Activated T-cell treated with anti-CD3 and anti-CD28 coated beads for 48 hours (primary cell): Measurements from ENCODE around the gene SNX1.

Experiments used
- DNase-seq: peaks from one replicate; pipeline ENCODE4 v3.0.0-alpha.2; 2020; ENCODE audit warnings: low read depth

SNX1 gene

DNA sequence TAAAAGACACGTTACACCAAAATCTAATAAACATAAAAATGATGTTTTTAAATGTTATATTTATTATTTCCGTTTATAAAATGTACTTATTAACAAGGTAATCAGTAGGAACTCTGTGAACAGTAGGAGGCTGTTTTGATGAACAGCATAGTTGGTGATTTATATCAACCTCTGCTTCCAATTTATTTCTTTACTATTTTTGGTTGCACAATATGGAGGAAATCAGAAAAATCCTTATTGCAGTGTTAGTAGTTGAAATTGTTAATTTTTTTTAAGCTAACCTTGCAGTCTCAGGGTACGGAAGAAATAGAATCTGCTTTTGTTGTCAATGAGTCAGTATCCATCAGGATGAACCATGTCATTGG is 50.7 kb downstream of the SNX1 start:
- DNase-seq, result no peak

DNA sequence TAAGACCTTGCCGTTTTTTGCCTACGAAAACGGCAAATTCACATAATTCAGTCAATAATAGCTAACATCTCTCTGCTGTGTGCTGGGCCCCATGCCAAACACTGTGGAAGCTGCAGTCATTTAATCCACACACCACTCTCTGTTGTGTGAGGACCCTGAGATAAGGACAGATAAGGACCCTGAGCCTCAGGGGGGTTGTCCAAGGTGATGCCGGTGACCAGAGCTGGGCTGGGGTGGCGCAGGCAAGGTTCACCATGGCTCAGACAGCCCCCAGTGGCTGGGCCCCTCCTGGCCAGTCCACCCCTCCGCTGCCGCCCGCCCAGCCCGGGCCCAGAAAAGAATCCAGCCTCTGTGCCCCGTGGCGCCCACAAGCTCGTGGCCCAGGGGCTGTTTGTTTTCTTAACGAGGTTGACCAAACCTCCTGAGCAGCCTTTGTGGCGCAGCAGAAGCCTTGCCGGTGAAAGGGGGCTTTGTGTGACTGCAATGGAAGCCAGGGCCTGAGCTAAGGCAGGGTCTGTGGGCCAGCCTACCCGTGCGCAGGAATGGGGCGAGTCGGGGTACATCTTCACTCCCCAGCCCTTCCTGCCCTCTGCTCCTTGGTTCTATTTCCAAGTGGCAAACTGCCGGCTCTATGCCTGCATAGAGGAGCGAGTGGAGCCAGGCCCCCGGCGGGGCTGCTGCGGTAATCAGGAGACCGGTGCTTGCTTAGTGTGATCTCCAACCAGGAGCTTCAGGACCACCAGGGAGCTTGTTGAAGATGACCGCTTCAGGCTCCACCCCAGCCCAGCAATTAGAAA is 51.3 kb downstream of the SNX1 start:
- no peak for DNase-seq

DNA sequence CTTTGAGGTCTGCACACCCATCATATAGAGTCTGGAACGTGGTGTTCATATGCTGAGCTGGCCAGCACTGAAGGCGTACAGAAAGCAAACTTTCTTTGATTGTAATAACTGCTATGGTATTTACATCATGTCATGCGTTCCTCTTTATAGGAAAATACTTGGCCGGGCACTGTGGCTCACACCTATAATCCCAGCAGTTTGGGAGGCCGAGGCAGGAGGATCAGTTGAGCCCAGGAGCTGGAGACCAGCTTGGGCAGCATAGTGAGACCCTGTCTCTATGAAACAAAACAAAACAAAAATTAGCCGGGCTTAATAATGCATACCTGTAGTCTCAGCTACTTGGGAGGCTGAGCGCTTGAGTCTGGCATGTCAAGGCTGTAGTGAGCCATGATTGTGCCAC is 52.4 kb downstream of the SNX1 start:
- DNase-seq, result no peak

DNA sequence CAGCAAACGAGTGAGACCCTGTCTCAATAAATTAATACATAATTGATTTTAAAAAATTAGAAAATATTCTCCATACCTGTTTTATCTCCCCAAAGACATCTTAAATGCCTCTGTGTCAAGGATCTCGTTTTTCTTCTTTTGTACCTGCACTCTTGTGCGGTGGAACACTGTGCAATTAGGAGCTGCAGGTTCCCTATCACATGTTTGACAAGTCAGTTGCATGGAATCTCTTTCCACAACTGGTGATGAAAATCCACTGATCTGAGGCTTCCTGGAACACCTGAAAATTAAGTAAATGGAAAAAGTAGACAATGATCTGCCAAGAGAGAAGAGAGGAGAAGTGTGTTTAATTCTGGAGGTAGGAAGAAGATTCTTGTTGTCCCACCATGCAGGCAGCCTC is 52.8 kb downstream of the SNX1 start:
- DNase-seq, result no peak

DNA sequence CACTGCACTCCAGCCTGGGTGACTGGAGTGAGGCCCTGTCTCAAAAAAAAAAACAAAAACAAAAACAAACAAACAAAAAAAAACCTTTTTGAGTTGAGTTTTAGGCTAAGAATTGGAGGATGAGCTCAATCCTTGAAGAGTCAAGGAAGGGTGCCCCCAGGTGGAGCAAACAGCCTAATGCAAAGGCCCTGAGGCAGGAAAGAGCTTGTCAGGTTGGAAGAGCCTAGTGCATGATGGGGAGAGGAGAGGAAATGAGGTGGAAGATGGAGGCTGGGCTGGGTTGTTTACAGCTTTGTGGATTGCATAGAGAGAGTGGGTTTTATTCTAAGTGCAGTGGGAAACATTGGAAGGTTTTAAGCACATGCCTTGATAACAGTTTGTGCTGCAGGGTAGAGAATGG is 53.6 kb downstream of the SNX1 start:
- DNase-seq, result no peak

DNA sequence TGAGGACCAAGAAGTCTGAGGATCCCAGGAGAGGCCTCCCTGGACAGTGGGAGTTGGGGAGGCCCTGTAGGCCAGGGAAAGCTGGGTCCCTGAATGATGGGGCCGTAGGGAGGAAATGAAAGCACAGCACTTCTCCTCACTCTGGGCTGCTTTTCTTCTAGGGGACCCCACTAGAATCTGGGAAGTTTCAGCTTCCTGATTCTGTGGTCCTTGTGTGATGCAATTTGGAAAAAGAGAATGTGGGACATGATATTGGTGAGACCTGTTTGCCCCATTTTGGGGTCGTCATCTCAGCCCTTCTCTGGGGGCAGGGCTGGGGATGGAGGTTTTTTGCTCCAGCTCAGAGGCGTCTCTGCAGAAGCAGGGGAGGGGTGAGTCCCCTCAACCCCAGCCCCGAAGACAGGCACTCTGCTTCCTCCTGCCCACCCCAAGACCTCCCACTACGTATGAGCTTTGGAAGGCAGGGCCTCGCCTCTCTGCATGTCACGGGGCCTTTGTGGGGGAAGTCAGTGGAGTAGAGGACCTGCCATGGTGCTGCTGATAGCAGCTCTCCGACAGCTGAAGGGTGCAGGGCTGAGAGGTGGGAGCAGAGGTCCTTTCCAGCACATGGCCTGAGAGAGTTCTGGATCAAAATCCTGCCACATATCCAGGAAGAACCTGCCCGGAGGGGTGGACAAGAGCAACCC is 54.3 kb downstream of the SNX1 start:
- DNase-seq, result no peak

DNA sequence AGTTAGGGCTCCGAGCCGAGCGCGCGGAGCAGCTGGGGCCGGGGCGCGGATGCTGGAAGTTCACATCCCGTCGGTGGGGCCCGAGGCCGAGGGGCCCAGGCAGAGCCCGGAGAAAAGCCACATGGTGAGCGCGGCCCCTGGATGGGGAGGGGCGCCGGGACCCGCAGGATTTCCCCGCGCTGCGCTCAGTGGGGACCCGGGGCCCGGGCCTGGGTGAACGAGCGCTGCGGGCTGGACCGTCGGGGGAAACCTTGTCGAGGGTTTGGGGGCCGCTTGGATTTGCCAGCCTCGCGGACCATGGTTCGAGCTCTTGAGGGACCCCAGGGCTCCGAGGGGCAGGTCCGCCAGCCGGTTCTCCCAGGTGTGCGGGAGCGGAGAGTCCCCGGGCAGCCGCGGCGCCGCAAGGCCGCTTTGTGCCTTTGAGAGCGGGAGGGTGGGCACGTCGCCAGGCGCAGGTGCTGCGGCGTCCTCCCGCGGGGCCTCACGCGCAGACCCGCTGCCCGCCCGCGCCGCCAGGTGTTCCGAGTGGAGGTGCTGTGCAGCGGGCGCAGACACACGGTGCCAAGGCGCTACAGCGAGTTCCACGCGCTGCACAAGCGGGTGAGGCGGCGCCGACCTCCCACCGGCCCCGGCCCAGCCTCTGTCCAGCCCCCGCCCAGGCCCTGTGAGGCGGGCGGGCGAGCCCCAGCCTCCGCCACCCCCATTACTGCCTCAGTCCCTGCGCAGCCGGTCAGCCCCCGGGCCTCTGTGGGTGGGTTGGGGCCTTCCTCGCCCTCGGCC is 56.1 kb downstream of the SNX1 start, which contains the start of gene SNX22:
SNX22 (plus strand) TSS at position 5 of the 780 bp plus-strand sequence; CDS start at position 50, 45 bp downstream.
- no peak for DNase-seq

DNA sequence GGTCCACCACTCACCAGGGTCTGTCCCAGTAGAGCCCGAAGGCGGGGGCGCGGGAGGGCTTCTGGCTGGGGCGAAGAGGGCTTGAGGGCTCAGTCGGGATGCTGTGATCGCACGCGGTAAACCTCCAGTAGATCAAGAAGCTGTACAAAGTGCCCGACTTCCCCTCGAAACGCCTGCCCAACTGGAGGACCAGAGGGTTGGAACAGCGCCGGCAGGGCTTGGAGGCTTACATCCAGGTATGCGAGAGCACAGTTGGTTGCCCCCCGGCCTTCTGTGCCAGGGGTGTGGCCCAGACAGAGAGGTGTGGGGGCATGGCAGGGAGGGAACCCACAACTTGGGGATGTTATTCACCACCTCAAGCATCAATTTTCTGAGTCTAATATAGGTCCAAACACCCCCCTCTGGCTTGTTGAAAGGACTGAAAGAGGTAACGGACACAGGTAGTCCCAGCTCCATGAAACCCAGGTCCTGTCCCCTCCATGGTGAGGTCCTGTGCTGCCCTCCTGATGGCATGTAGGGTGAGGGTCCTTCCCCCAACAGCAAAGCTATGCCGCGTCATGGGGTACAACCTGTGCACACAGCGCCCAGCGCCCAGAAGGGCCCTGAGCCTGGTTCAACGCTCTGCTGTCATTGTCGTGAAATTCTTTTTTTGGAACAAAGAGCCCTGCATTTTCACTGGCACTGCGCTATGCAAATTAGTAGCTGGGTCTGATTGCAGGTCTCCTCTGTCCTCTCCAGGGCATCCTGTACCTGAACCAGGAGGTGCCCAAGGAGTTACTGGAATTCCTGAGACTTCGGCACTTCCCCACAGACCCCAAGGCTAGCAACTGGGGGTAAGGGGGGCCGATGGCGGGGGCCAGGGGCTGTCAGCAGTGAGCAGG is 57.0 kb downstream of the SNX1 start:
- no peak for DNase-seq

DNA sequence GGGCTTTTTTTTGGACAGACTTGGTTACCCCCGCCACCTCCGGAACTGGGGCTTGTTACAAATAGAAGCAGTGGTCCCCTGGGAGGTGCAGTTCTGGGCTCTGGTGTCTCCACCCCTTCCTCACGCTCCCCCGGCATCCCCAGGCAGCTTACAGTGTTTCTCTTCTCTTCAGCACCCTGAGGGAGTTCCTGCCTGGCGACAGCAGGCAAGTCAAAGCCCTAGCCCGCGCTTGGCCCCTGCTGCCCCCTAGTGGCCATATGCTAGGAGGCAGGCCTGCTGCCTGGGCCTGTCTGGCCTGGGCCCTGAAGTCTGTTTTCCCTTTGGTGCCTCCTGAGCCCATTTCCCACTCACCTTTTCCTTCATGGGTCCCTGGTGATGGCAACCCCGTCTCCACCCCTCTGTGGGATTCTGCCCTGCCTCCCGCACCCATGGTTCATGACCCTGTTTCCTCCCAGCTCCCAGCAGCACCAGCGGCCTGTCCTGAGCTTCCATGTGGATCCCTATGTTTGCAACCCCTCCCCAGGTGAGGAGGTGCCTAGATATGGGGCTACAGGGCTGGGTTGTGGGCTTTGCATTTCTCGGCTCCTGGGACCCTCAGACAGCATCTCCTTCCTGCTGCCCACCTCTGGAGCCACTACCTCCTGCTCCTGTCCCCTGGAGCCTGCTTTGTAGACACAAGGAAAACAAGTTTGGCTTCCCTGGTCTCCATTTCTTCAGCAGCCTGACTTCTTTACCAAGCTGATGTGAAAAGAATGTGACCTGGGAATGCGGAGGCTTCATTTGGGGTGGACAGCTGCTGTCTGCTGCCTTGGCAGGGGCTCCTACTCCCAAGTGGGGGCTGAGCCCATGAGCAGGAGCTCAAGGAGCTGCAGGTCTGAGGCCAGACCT is 57.9 kb downstream of the SNX1 start:
- DNase-seq, result peak; percentile 87

DNA sequence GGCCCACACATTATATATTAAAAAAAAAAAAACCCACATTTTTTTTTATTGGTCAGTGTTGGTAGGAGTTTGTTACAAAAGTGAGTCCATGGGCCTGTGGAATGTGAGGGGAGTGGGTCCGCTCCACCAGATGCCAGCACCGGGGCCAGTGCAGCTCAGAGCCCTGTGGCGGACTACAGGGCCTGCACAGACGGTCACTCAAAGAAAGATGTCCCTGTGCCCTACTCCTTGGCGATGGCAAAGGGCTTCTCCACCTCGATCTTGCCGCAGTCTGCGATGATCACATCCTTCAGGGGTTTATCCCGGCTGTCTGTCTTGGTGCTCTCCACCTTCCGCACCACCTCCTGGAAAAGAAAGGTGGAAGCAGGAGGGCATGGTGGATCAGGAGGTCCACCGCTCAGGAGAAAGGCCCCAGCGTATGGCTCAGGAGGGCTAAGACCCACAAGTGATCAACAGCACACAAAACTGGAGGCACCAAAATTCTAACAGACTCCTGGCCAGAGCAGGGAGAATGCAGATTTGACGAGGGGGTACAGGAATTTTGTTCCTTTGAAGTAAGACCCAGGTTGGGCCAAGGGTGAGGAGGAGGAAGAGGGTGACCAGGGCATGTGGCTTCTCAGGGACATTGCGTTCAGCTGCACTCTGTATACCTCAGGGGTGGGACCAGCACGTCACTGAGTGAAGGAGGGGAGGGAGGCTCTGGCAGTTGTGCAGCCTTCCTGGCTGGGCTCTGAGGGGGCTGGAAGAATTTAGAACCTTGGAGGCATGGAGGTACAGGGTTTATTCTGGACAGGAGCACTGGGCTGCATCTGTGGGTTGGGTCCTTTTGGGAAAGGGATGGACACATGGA is 60.2 kb downstream of the SNX1 start:
- DNase-seq, result no peak

DNA sequence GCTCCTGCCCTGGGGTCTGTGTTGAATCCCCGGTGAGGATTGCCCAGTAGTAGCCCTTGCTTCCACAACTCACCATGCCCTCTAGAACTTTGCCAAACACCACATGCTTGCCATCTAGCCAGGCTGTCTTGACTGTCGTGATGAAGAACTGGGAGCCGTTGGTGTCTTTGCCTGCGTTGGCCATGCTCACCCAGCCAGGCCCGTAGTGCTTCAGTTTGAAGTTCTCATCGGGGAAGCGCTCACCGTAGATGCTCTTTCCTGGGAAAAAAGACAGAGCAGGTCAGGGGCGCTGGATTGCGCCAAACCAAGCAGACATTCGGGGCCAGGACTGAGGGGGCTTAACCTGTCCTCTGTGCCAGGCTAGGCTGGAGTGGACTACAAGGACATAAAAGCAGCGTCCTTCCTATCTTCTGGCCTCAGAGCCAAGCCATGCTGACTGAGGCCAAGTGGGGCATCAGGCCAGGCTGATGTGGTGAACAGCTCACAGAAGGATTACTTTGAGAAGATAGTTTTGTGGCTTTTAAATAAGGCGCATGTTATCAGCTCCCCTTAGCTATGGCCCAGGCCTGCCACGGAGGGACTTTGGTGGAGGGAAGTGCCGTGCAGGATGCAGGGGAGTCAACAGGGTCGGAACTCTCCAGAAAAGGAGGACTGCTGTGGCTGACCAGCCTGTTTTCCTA is 61.0 kb downstream of the SNX1 start:
- no peak for DNase-seq

DNA sequence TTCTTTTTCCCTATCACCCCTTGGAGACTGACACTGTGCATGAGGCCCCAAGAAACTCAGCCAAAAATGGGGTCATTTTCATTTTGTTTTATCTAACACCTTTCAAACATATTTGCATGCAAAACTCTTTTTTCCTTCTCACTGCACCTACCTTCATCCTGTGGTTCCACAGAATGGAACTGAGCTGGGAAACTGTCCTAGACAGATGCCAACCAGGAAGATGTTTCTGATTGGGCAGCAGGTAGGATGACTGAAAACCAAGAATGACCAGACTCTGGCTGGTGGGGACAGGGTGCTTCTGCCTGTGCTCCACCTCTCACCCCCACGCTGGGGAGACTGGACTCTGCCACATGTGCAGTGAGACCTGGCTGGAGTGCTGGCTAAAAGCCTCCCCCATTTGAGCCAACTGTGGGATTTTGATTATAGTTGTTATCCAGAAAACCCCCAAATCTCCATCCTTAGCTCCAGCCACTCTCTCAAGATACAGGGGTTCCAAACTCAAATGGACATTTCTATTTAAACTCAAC is 61.9 kb downstream of the SNX1 start:
- DNase-seq, result no peak

DNA sequence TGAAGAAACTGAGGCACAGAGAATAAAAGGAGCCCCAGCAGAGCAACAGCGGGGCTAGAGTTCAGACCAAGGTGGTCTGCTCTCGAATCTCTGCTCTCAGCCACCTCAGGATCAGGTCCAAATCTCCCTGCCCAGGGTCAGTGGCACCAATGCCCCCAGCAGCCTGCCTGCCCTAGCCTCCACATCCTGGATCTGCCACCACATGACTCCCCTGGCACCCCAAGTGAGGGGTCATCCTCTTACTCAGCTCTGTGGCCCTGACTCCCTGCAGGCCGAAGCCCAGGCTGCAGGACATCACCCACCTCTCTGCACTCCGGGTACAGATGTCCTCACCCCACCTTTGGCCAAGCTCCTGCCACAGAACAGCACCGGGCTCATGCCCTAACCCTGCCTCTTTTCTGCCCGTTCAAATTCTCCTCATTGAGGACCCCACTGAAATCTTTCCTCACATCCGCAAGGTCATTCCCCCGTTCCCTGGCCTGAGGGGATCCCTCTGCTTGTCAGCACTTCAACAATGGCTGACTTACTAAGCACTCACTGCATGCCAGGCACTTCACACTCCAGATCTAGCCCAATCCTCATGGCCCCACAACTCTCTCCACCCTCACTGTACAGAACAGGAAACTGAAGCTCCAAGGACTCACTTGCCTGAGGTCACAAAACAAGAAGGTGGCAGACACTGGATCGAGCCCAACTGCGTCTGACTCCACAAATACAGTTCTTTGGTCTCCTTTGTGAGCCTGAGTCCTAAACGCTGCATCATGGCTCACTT is 62.8 kb downstream of the SNX1 start:
- DNase-seq, result no peak

DNA sequence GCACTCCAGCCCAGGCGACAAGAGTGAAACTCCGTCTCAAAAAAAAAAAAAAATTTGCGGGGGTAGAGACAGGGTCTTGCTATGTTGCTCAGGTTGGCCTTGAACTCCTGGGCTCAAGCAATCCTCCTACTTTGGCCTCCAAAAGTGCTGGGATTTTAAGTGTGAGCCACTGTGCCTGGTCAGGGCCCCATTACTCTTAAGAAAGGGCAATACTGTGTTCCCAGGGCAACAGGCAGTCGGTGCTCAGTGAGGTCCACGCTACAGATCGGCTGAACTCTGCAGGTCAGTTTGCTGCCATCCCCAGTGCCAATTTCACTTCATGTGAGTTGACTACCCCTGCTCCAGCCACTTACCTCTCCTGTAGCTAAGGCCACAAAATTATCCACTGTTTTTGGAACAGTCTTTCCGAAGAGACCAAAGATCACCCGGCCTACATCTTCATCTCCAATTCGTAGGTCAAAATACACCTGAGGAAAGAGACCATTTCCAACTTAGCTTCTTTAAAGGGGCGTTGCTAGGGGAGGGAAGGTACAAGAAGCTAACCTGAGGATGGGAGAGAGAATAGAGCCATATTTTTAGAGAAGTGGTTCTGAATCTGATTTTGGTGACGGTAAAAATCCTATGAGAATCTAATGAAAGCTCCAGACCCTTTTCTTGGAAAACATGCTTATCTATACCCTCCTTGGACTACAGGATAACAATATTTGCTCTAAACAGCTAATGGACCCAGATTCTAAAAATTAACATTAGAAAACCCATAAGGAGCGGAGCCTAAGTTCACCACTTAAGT is 66.1 kb downstream of the SNX1 start:
- DNase-seq, result no peak

DNA sequence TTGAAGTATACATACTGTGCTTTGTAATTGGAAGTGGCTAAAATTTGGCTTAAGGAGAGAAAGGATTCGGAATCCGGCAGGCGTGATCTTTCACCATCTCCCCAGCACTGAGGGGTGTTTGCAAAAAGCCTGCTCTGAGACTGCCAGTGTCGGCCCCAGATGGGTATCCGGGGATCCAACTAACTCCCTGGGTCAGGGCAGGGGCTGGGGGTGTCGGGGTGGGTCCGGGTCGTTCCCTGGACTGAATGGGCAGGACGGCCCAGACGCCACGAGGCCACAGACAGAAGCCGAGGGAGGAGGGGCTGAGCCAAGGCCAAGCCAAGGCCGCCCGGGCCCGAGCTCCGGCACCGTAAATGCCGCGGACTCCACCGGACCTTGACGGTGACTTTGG is 66.7 kb downstream of the SNX1 start:
- DNase-seq, result no peak

DNA sequence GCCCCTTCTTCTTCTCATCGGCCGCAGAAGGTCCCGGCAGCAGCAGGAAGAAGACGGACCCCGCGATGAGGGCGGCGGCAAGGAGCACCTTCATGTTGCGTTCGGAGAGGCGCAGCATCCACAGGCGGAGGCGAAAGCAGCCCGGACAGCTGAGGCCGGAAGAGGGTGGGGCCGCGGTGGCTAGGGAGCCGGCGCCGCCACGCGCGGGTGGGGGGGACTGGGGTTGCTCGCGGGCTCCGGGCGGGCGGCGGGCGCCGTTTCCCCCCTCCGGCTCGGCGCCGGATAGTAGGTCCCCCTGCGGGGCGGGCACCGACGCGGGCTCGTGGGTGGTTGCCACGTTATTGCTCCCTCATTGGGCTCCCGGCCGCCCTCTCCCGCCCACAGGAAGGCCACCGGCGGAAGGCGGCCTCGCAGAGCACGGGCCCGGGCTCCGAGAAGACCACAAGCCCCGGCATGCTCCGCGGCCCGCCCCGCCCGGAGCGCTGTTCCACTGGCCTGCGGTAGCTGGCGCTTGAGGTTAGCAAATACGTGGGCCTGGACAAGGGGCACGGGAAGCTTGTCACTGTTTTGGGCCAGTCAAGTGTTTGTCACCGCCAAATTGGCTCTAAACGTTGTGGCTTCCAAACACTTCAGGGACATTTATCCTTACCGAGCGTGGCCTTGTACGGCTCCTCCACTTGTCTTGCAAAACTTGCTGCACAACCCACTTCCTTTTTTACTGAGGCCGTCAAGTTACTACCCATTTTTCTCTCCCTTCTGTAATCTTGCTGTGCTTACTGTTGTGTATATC is 67.3 kb downstream of the SNX1 start, which contains the start of gene PPIB:
PPIB (minus strand) TSS at position 154 of the 790 bp plus-strand sequence; CDS start at position 118, 36 bp downstream.
- DNase-seq, result peak; percentile 98
